ENCODE results near the gene REC114.

Gene REC114

GRCh38 chr15:73583544-73583943, 140.6 kb downstream of the REC114 start:
- DNase-seq, result no peak

GRCh38 chr15:73584699-73585420, 141.9 kb downstream of the REC114 start:
- DNase-seq, result no peak

GRCh38 chr15:73585871-73586654, 143.1 kb downstream of the REC114 start:
- DNase-seq, result no peak

GRCh38 chr15:73589766-73590165, 146.8 kb downstream of the REC114 start:
- no peak for DNase-seq

- no peak for DNase-seq
Observed at GRCh38 chr15:73590263-73590662, 147.3 kb downstream of the REC114 start.

- DNase-seq, result no peak
Observed at GRCh38 chr15:73593304-73594074, 150.5 kb downstream of the REC114 start.

GRCh38 chr15:73594109-73594508, 151.1 kb downstream of the REC114 start:
- no peak for DNase-seq

- DNase-seq, result no peak
Observed at GRCh38 chr15:73596174-73596573, 153.2 kb downstream of the REC114 start.

- no peak for DNase-seq
Observed at GRCh38 chr15:73597036-73597638, 154.2 kb downstream of the REC114 start.

- no peak for DNase-seq
Observed at GRCh38 chr15:73598530-73599160, 155.7 kb downstream of the REC114 start.

GRCh38 chr15:73599934-73600333, 157.0 kb downstream of the REC114 start:
- DNase-seq, result no peak

GRCh38 chr15:73600413-73601335, 157.7 kb downstream of the REC114 start:
- no peak for DNase-seq

- no peak for DNase-seq
Observed at GRCh38 chr15:73601451-73602445, 158.8 kb downstream of the REC114 start.

- DNase-seq, result no peak
Observed at GRCh38 chr15:73602446-73602843, 159.5 kb downstream of the REC114 start.

- no peak for DNase-seq
Observed at GRCh38 chr15:73602992-73603391, 160.0 kb downstream of the REC114 start.

- DNase-seq, result no peak
Observed at GRCh38 chr15:73604477-73604876, 161.5 kb downstream of the REC114 start.

- no peak for DNase-seq
Observed at GRCh38 chr15:73605759-73606436, 162.9 kb downstream of the REC114 start.

- DNase-seq, result no peak
Observed at GRCh38 chr15:73607405-73607804, 164.4 kb downstream of the REC114 start.

- no peak for DNase-seq
Observed at GRCh38 chr15:73607843-73608242, 164.9 kb downstream of the REC114 start.

GRCh38 chr15:73608475-73608874, 165.5 kb downstream of the REC114 start:
- no peak for DNase-seq

Data from activated CD4-positive, CD25-positive, alpha-beta regulatory T cell (primary cell).